ENCODE results near the gene MASTL.

DNA sequence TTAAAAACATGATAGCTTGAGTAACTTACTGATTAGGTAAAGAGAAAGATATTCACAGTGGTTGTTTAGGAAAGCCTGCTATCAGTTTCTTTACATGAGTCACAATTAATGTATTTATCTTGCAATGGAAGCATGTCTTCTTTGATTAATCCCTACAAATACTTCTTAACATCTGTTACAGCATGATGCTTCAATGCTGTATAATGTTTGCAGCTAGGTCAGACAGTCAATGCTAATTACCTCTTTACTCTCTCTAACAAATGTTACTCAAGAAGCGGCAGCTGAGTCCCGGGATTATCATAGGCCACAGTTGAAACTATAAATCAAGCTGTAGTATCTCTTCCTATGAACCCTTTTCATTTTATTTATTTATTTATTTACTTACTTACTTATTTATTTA lies 52.2 kb downstream of the MASTL start:
- TF ChIP-seq EGR1 (IDR thresholded peaks at IDR 0.05; ENCODE audit: low read depth) (no peak), CBX3 (IDR thresholded peaks at IDR 0.05; ENCODE audit: low read depth) (no peak), ZNF274 (IDR thresholded peaks at IDR 0.05; ENCODE audit: low read depth, low read length) (no peak), CTCF (IDR thresholded peaks at IDR 0.05 in 2 of 3, conservative IDR thresholded peaks at IDR 0.05 in 1 of 3; ENCODE audit: borderline replicate concordance in 1 of 3, insufficient read depth in 1 of 3, low read depth in 2 of 3, low read length in 2 of 3) (no peak), FOSL1 (IDR thresholded peaks at IDR 0.05; ENCODE audit: low read depth) (no peak), POLR2A (IDR thresholded peaks at IDR 0.05; ENCODE audit: borderline replicate concordance, extremely low read depth, insufficient read depth, insufficient read length) (no peak)
- TF ChIP-seq, protein P1, sequence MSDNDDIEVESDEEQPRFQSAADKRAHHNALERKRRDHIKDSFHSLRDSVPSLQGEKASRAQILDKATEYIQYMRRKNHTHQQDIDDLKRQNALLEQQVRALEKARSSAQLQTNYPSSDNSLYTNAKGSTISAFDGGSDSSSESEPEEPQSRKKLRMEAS (IDR thresholded peaks at IDR 0.05), result no peak

Measured in HCT116 (cell line).